IMR-90 (cell line): ENCODE measurements around the gene KCNN4.

Experiments
- MAZ ChIP-seq: IDR thresholded peaks from 2 replicates; pipeline ENCODE4 v1.6.1; 2012; ENCODE audit warnings: low read depth, mild to moderate bottlenecking, low read length, improper control_type of control experiment, moderate library complexity, borderline replicate concordance
- SMC3 ChIP-seq: fragments of 150-350 bp; IDR thresholded peaks from 2 replicates; pipeline ENCODE4 v1.6.1; 2016; ENCODE audit warnings: low read depth, mild to moderate bottlenecking, antibody characterized with exemption, low read length, moderate library complexity
- TF ChIP-seq, protein P1 (sequence below): conservative IDR thresholded peaks from 2 replicates; pipeline ENCODE4 v1.5.1; 2012; ENCODE audit warnings: mild to moderate bottlenecking, low read depth, low read length, improper control_type of control experiment

DNA sequence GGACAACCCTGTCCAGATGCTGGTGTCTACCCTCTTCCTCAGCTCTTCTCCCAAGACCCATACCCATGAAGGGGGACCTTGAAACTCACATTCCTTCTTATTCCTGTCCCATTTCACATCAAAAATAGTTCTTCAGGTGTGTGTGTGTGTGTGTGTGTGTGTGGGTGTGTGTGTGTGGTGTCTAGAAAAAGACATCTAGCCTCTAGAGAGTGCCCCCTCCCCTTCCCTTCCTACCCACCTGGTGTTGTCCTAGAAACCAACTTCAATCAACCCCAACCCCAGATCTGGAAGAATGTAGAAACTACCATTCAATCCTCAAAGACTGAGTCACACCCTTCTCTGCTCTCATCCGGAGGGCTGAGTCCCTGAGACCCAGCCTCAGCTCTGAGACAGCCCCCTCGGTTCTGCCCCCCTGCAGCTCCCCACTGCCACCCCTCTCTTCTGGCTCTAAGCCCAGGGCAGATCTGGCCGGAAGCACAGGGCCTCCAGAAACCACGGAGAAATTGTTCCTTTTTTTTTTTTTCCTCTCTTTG, 3.5 kb downstream of the KCNN4 start:
- TF ChIP-seq, protein P1, sequence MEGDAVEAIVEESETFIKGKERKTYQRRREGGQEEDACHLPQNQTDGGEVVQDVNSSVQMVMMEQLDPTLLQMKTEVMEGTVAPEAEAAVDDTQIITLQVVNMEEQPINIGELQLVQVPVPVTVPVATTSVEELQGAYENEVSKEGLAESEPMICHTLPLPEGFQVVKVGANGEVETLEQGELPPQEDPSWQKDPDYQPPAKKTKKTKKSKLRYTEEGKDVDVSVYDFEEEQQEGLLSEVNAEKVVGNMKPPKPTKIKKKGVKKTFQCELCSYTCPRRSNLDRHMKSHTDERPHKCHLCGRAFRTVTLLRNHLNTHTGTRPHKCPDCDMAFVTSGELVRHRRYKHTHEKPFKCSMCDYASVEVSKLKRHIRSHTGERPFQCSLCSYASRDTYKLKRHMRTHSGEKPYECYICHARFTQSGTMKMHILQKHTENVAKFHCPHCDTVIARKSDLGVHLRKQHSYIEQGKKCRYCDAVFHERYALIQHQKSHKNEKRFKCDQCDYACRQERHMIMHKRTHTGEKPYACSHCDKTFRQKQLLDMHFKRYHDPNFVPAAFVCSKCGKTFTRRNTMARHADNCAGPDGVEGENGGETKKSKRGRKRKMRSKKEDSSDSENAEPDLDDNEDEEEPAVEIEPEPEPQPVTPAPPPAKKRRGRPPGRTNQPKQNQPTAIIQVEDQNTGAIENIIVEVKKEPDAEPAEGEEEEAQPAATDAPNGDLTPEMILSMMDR: no peak
- TF ChIP-seq MAZ (no peak), SMC3 (no peak)
